ENCODE measurements around the gene PRDM12. TPM values are rescaled to one million over a fixed set of nuclear protein-coding genes. Genes with fewer than 3 reads are reported as not detected.

PRDM12 gene
- total RNA-seq, 1 donor from 2014 or later, result 0.98 TPM

- no peak for DNase-seq
- H3K4me1 Mint-ChIP-seq (ENCODE audit: low read depth, unreplicated experiment), result no peaks in the 10 kb centered on the region
- TF ChIP-seq, protein P1, sequence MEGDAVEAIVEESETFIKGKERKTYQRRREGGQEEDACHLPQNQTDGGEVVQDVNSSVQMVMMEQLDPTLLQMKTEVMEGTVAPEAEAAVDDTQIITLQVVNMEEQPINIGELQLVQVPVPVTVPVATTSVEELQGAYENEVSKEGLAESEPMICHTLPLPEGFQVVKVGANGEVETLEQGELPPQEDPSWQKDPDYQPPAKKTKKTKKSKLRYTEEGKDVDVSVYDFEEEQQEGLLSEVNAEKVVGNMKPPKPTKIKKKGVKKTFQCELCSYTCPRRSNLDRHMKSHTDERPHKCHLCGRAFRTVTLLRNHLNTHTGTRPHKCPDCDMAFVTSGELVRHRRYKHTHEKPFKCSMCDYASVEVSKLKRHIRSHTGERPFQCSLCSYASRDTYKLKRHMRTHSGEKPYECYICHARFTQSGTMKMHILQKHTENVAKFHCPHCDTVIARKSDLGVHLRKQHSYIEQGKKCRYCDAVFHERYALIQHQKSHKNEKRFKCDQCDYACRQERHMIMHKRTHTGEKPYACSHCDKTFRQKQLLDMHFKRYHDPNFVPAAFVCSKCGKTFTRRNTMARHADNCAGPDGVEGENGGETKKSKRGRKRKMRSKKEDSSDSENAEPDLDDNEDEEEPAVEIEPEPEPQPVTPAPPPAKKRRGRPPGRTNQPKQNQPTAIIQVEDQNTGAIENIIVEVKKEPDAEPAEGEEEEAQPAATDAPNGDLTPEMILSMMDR (IDR thresholded peaks at IDR 0.05; ENCODE audit: partially characterized antibody, unreplicated experiment), result no peak
- H3K9me3 Mint-ChIP-seq (ENCODE audit: unreplicated experiment), result peaks cover 1% of the 10 kb centered on the region
- no peak overlapping the region for H3K27ac Mint-ChIP-seq (ENCODE audit: unreplicated experiment)
- peaks cover 10% of the 10 kb centered on the region for H3K27me3 Mint-ChIP-seq (ENCODE audit: unreplicated experiment)
- H3K36me3 Mint-ChIP-seq (ENCODE audit: unreplicated experiment), result peaks cover 2% of the 10 kb centered on the region
- no peak overlapping the region for H3K4me3 Mint-ChIP-seq (ENCODE audit: unreplicated experiment)
These were observed 12.6 kb upstream of the PRDM12 start for GRCh38 chr9:130651752-130652151.

DNA sequence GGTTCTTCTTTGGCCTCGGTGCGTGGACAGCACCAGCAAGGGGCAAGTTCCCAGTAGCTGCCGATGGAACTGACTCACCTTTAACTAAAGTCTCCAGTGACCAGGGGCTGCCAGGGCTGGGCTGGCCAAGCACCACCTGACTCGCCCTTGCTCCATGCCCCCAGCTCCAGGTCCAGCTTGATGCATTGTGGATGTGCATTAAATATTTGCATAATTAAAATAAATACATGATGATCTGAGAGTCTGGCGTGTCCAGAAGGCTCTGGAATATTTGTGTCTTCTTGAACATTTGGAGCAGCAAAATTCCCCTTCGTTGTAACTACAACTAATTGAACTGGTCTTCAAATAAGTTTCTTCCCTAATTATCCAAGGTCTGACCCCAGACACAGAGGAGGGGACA, 9.5 kb upstream of the PRDM12 start:
- Mint-ChIP-seq H3K4me1 (ENCODE audit: low read depth, unreplicated experiment) (no peaks in the 10 kb centered on the region), H3K9me3 (ENCODE audit: unreplicated experiment) (peaks cover 3% of the 10 kb centered on the region), H3K4me3 (ENCODE audit: unreplicated experiment) (no peak overlapping the region), H3K27me3 (ENCODE audit: unreplicated experiment) (peaks cover 29% of the 10 kb centered on the region), H3K27ac (ENCODE audit: unreplicated experiment) (no peak overlapping the region), H3K36me3 (ENCODE audit: unreplicated experiment) (peaks cover 6% of the 10 kb centered on the region)
- TF ChIP-seq, protein P1 (IDR thresholded peaks at IDR 0.05; ENCODE audit: partially characterized antibody, unreplicated experiment), result no peak
- no peak for DNase-seq

GRCh38 chr9:130658893-130659698, 5.3 kb upstream of the PRDM12 start:
- H3K9me3 Mint-ChIP-seq (ENCODE audit: unreplicated experiment), result peaks cover 3% of the 10 kb centered on the region

DNA sequence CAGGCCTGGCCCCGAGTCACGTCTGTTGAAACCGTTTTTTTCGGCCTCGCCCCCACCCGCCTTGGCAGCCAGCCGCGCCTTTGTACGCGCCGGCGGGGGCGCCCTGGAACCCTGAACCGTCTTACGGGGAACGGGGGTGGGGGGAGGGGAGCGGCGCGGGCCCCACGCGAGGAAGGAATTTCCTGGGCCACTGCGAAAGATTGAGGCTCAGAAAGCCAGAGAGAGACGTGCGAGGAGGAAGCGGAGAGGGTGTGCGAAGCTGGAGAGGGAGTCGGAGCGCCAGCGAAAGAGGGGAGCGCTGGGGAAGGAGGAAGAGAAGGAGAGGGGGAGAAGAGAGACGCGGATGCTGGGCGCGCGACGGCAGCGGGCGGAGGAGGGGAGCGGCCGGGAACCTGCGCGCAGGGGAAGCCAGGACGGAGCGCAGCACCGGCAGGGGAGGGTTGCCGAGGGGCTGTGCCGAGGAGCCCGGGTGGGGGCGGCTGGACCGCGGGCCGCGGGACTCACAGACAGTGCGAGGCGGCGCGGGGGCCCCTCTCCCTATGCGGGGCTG, 4.6 kb upstream of the PRDM12 start:
- no peaks in the 10 kb centered on the region for H3K4me1 Mint-ChIP-seq (ENCODE audit: low read depth, unreplicated experiment)
- DNase-seq, result peak; percentile 41
- H3K27me3 Mint-ChIP-seq (ENCODE audit: unreplicated experiment), result peaks cover 39% of the 10 kb centered on the region
- H3K36me3 Mint-ChIP-seq (ENCODE audit: unreplicated experiment), result peaks cover 6% of the 10 kb centered on the region
- peaks cover 3% of the 10 kb centered on the region for H3K9me3 Mint-ChIP-seq (ENCODE audit: unreplicated experiment)
- peak overlapping the region; percentile 69 for H3K4me3 Mint-ChIP-seq (ENCODE audit: unreplicated experiment)
- TF ChIP-seq, protein P1 (IDR thresholded peaks at IDR 0.05; ENCODE audit: partially characterized antibody, unreplicated experiment), result no peak
- H3K27ac Mint-ChIP-seq (ENCODE audit: unreplicated experiment), result no peak overlapping the region

More at GRCh38 chr9:130658893-130659698, 5.3 kb upstream of the PRDM12 start:
- TF ChIP-seq, protein P1 (IDR thresholded peaks at IDR 0.05; ENCODE audit: partially characterized antibody, unreplicated experiment), result no peak
- Mint-ChIP-seq H3K4me3 (ENCODE audit: unreplicated experiment) (no peak overlapping the region), H3K4me1 (ENCODE audit: low read depth, unreplicated experiment) (no peaks in the 10 kb centered on the region), H3K27me3 (ENCODE audit: unreplicated experiment) (peaks cover 37% of the 10 kb centered on the region), H3K36me3 (ENCODE audit: unreplicated experiment) (peaks cover 6% of the 10 kb centered on the region), H3K27ac (ENCODE audit: unreplicated experiment) (no peak overlapping the region)
- no peak for DNase-seq

DNA sequence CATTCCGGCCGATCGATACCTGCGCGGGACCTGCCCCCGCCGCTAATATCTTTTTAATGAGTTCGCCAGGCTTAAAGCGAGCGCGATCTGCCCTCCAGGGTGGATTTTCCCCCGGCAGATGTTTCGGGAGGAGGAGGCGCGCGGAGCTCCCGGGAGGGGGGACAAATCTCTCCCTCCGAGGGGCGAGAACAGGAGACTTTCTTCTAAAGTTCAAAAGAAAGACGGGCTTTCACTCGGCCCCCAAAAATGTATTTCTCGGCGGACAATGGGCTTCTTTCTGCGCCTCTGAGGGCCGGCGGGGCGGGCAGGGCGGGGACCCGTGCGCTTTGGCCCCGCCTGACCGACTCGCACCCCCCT, 4.1 kb upstream of the PRDM12 start:
- Mint-ChIP-seq H3K27ac (ENCODE audit: unreplicated experiment) (no peak overlapping the region), H3K4me1 (ENCODE audit: low read depth, unreplicated experiment) (peaks cover under 1% of the 10 kb centered on the region), H3K4me3 (ENCODE audit: unreplicated experiment) (peak overlapping the region; percentile 38), H3K9me3 (ENCODE audit: unreplicated experiment) (peaks cover 3% of the 10 kb centered on the region), H3K27me3 (ENCODE audit: unreplicated experiment) (peaks cover 36% of the 10 kb centered on the region), H3K36me3 (ENCODE audit: unreplicated experiment) (peaks cover 6% of the 10 kb centered on the region)
- no peak for DNase-seq
- TF ChIP-seq, protein P1 (IDR thresholded peaks at IDR 0.05; ENCODE audit: partially characterized antibody, unreplicated experiment), result no peak

Data from glutamatergic neuron (in vitro differentiated cells).